H1 (cell line): ENCODE results near the gene MYO7B. TPM values are rescaled to one million over a fixed set of nuclear protein-coding genes. Genes with fewer than 3 reads are reported as not detected.

Source experiments
- CTCF ChIA-PET: fragments of 300-600 bp; sonication (Branson Sonifier 250); formaldehyde crosslinking; loops from one replicate; lab custom pipeline; 2021; ENCODE audit not compliant: partially characterized antibody; lab: Charles Lee
- POLR2A ChIA-PET: fragments of 300-600 bp; sonication (Branson Sonifier 250); formaldehyde crosslinking; loops from one replicate; lab custom pipeline; 2021; ENCODE audit warnings: inconsistent platforms; ENCODE audit not compliant: partially characterized antibody; lab: Charles Lee
- DNase-seq, 2 experiments: peaks; one replicate each; pipeline versions ENCODE4 v3.0.0 to v3.0.0-alpha.2; 2010 to 2022; ENCODE audit warnings: low spot score in 2 of 2, low read depth in 1 of 2, mixed read lengths in 1 of 2
- FAIRE-seq: peaks from 2 replicates; lab custom pipeline; 2011; peaks lifted over from hg19 to GRCh38; lab: Jason Lieb, UNC
- H2AFZ ChIP-seq: 2 replicates; pipeline ENCODE4 v1.8.1; 2012; ENCODE audit warnings: low read length, inconsistent platforms
- H2AK5ac ChIP-seq: 2 replicates; pipeline ENCODE4 v1.6.1; 2013; ENCODE audit warnings: low read depth, low read length
- H2BK120ac ChIP-seq: replicated peaks from 2 replicates; pipeline ENCODE3; 2013; ENCODE audit warnings: low read depth, low read length, inconsistent platforms
- H2BK12ac ChIP-seq: 2 replicates; pipeline ENCODE4 v1.6.1; 2013; ENCODE audit warnings: low read depth, low read length
- H2BK15ac ChIP-seq: 2 replicates; pipeline ENCODE4 v1.6.1; 2013; ENCODE audit warnings: low read length
- H2BK20ac ChIP-seq: 2 replicates; pipeline ENCODE4 v1.6.1; 2013; ENCODE audit warnings: low read length
- H2BK5ac ChIP-seq: 2 replicates; pipeline ENCODE4 v1.6.1; 2013; ENCODE audit warnings: low read depth, low read length
- H3K14ac ChIP-seq: 2 replicates; pipeline ENCODE4 v1.6.1; 2013; ENCODE audit warnings: inconsistent platforms; ENCODE audit not compliant: insufficient read length
- H3K18ac ChIP-seq: 2 replicates; pipeline ENCODE4 v1.6.1; 2013; ENCODE audit warnings: low read length; ENCODE audit errors: extremely low read depth
- H3K23ac ChIP-seq: 2 replicates; pipeline ENCODE4 v1.6.1; 2013; ENCODE audit warnings: inconsistent platforms; ENCODE audit not compliant: insufficient read length
- H3K23me2 ChIP-seq: 2 replicates; pipeline ENCODE4 v1.6.1; 2013; ENCODE audit warnings: low read depth, low read length
- H3K27ac ChIP-seq: 2 replicates; pipeline ENCODE4 v1.6.1; 2011; ENCODE audit warnings: low read depth, low read length, inconsistent platforms
- H3K27me3 ChIP-seq, 4 experiments: replicated peaks in 1 of 4; 1 replicate in 1 of 4; 2 replicates in 3 of 4; pipeline versions ENCODE4 v1.6.1 to v1.8.1; 2011 to 2013; ENCODE audit warnings: low read length in 3 of 4, mild to moderate bottlenecking in 3 of 4, inconsistent platforms in 2 of 4, mixed read lengths in 2 of 4, moderate library complexity in 1 of 4; ENCODE audit not compliant: control insufficient read depth in 3 of 4, insufficient read depth in 3 of 4; ENCODE audit errors: extremely low read depth in 1 of 4
- H3K36me3 ChIP-seq, 4 experiments: 2 replicates each; pipeline versions ENCODE4 v1.6.1 to v1.8.1; 2011 to 2013; ENCODE audit warnings: mild to moderate bottlenecking in 4 of 4, low read length in 3 of 4, moderate library complexity in 2 of 4, control low read depth in 1 of 4, inconsistent platforms in 1 of 4; ENCODE audit not compliant: insufficient read depth in 4 of 4, control insufficient read depth in 2 of 4
- H3K4ac ChIP-seq: replicated peaks from 2 replicates; pipeline ENCODE3; 2013; ENCODE audit warnings: low read length, low read depth, mixed read lengths, inconsistent platforms; ENCODE audit not compliant: insufficient read length
- H3K4me1 ChIP-seq, 4 experiments: replicated peaks in 1 of 4; 1 replicate in 1 of 4; 2 replicates in 3 of 4; pipeline versions ENCODE4 v1.6.1 to v1.8.1; 2011 to 2013; ENCODE audit warnings: low read length in 3 of 4, inconsistent platforms in 2 of 4, mixed read lengths in 1 of 4; ENCODE audit not compliant: insufficient read depth in 4 of 4, control insufficient read depth in 3 of 4
- H3K4me2 ChIP-seq, 2 experiments: 2 replicates each; pipeline versions ENCODE4 v1.6.1 to v1.8.1; 2011 to 2013; ENCODE audit warnings: low read depth in 2 of 2, low read length in 2 of 2, control low read depth in 1 of 2, inconsistent platforms in 1 of 2, mild to moderate bottlenecking in 1 of 2; ENCODE audit not compliant: insufficient read depth in 1 of 2
- H3K4me3 ChIP-seq, 4 experiments: fragments of 200-600, 300-600 bp in 1 of 4; sonication (generic), shearing (Covaris generic), sonication (Bioruptor Twin) in 1 of 4; 2 replicates each; pipeline versions ENCODE4 v1.5.1 to v1.8.1; 2011 to 2016; ENCODE audit warnings: low read length in 4 of 4, low read depth in 3 of 4, control low read depth in 2 of 4, inconsistent platforms in 2 of 4, mild to moderate bottlenecking in 2 of 4, mixed read lengths in 1 of 4, moderate library complexity in 1 of 4; ENCODE audit not compliant: insufficient read depth in 2 of 4; ENCODE audit errors: extremely low read depth in 1 of 4
- H3K56ac ChIP-seq: replicated peaks from 2 replicates; pipeline ENCODE3; 2013; ENCODE audit warnings: low read depth, mild to moderate bottlenecking, mixed read lengths, low read length, inconsistent platforms; ENCODE audit not compliant: insufficient read length
- H3K79me1 ChIP-seq: 2 replicates; pipeline ENCODE4 v1.6.1; 2013; ENCODE audit warnings: low read depth, low read length, control low read depth
- H3K79me2 ChIP-seq, 2 experiments: 2 replicates each; pipeline versions ENCODE4 v1.6.1 to v1.8.1; 2012 to 2013; ENCODE audit warnings: low read length in 2 of 2, mild to moderate bottlenecking in 2 of 2, inconsistent platforms in 1 of 2; ENCODE audit not compliant: insufficient read depth in 2 of 2, control insufficient read depth in 1 of 2
- H3K9ac ChIP-seq, 4 experiments: replicated peaks in 1 of 4; 1 replicate in 1 of 4; 2 replicates in 3 of 4; pipeline versions ENCODE4 v1.6.1 to v1.8.1; 2011 to 2013; ENCODE audit warnings: low read depth in 3 of 4, low read length in 3 of 4, control low read depth in 2 of 4, mild to moderate bottlenecking in 2 of 4, moderate library complexity in 2 of 4, inconsistent platforms in 1 of 4; ENCODE audit errors: extremely low read depth in 1 of 4
- H3K9me3 ChIP-seq, 2 experiments: 2 replicates each; pipeline versions ENCODE4 v1.6.1 to v1.8.1; 2012 to 2013; ENCODE audit warnings: mild to moderate bottlenecking in 2 of 2, moderate library complexity in 2 of 2, control low read depth in 1 of 2, inconsistent platforms in 1 of 2, low read depth in 1 of 2, low read length in 1 of 2, mixed read lengths in 1 of 2; ENCODE audit not compliant: insufficient read depth in 2 of 2
- H4K20me1 ChIP-seq, 2 experiments: replicated peaks in 1 of 2; 2 replicates each; pipeline versions ENCODE3 to v1.8.1; 2011 to 2013; ENCODE audit warnings: inconsistent platforms in 2 of 2, low read length in 2 of 2, mild to moderate bottlenecking in 1 of 2; ENCODE audit not compliant: insufficient read depth in 2 of 2, control insufficient read depth in 1 of 2
- H4K5ac ChIP-seq: 2 replicates; pipeline ENCODE4 v1.6.1; 2013; ENCODE audit warnings: low read length, low read depth, mixed read lengths, inconsistent platforms; ENCODE audit not compliant: insufficient read length
- H4K8ac ChIP-seq: 2 replicates; pipeline ENCODE4 v1.8.0; 2013; ENCODE audit warnings: mild to moderate bottlenecking, moderate library complexity, low read length, inconsistent platforms; ENCODE audit not compliant: insufficient read depth; ENCODE audit errors: extremely low read depth
- H4K91ac ChIP-seq: replicated peaks from 2 replicates; pipeline ENCODE3; 2013; ENCODE audit warnings: low read length, mixed read lengths, inconsistent platforms; ENCODE audit not compliant: insufficient read length
- ASH2L ChIP-seq: fragments of 200-600, 300-600 bp; sonication (generic); IDR thresholded peaks from one replicate; pipeline ENCODE4 v1.7.1; 2017; ENCODE audit warnings: low read length
- BACH1 ChIP-seq: IDR thresholded peaks from 2 replicates; pipeline ENCODE4 v1.6.1; 2012; ENCODE audit warnings: low read length, improper control_type of control experiment
- CHD1 ChIP-seq: IDR thresholded peaks from 2 replicates; pipeline ENCODE4 v1.6.1; 2012; ENCODE audit warnings: low read depth, low read length, improper control_type of control experiment
- FOSL1 ChIP-seq: IDR thresholded peaks from 2 replicates; pipeline ENCODE4 v1.6.1; 2011; ENCODE audit warnings: mild to moderate bottlenecking, low read depth, low read length, moderate library complexity; ENCODE audit not compliant: insufficient read depth
- GTF2F1 ChIP-seq: IDR thresholded peaks from 2 replicates; pipeline ENCODE4 v1.6.1; 2012; ENCODE audit warnings: low read depth, low read length, improper control_type of control experiment, borderline replicate concordance
- JUN ChIP-seq: IDR thresholded peaks from 2 replicates; pipeline ENCODE4 v1.6.1; 2011; ENCODE audit warnings: low read depth, mild to moderate bottlenecking, improper control_type of control experiment, low read length
- KDM5A ChIP-seq: fragments of 200-600 bp; IDR thresholded peaks from 2 replicates; pipeline ENCODE4 v1.7.1; 2012; ENCODE audit warnings: mild to moderate bottlenecking, low read length, inconsistent platforms, mixed read lengths
- RAD21 ChIP-seq, 2 experiments: IDR thresholded peaks in 1 of 2; conservative IDR thresholded peaks in 1 of 2; 2 replicates each; pipeline ENCODE4 v1.6.1; 2011; ENCODE audit warnings: low read depth in 2 of 2, low read length in 2 of 2, improper control_type of control experiment in 1 of 2, inconsistent platforms in 1 of 2, mild to moderate bottlenecking in 1 of 2, moderate library complexity in 1 of 2
- RFX5 ChIP-seq: IDR thresholded peaks from 2 replicates; pipeline ENCODE4 v1.6.1; 2011; ENCODE audit warnings: low read depth, low read length, improper control_type of control experiment, borderline replicate concordance
- SIRT6 ChIP-seq: IDR thresholded peaks from one replicate; pipeline ENCODE4 v1.7.1; 2012; ENCODE audit warnings: low read length, inconsistent platforms
- TAF1 ChIP-seq: IDR thresholded peaks from 2 replicates; pipeline ENCODE4 v1.6.1; 2011; ENCODE audit warnings: mild to moderate bottlenecking, low read depth, low read length
- TAF7 ChIP-seq: optimal IDR thresholded peaks from 2 replicates; pipeline ENCODE3; 2011; ENCODE audit warnings: low read depth, mild to moderate bottlenecking, inconsistent platforms, low read length, moderate library complexity, borderline replicate concordance
- ZNF274 ChIP-seq: IDR thresholded peaks from 2 replicates; pipeline ENCODE4 v1.7.0; 2012; ENCODE audit warnings: low read length, borderline replicate concordance; ENCODE audit errors: extremely low read depth
- WGBS, 2 experiments: shearing (Covaris generic) in 1 of 2; methylation state at CpG; one replicate each; pipeline versions ENCODE4 v1.1.6 to v1.1.7; 2013 to 2015; ENCODE audit warnings: low lambda C conversion rate in 2 of 2, mixed read lengths in 2 of 2, inconsistent platforms in 1 of 2, low coverage in 1 of 2, missing lambda C conversion rate in 1 of 2; ENCODE audit not compliant: insufficient replicate concordance in 2 of 2, insufficient coverage in 1 of 2, insufficient read length in 1 of 2; ENCODE audit errors: extremely low coverage in 1 of 2, missing lambda C conversion rate in 1 of 2; 5-methylcytosine and 5-hydroxymethylcytosine counted together
- polyA plus RNA-seq, 7 experiments: library from polyadenylated mRNA; depleted of rRNA in 3 of 7; stranded (reverse) in 5 of 7; unstranded in 2 of 7; fragments of >200 nt in 5 of 7; fragments of 200-250 nt in 2 of 7; gene quantifications; 1 replicate in 5 of 7; 2 replicates in 1 of 7; 4 replicates in 1 of 7; pipeline versions ENCODE4 v1.2.1 to v1.2.3, GENCODE V29; 2011 to 2013; ENCODE audit warnings: missing spikeins in 2 of 7, mixed read lengths in 2 of 7
- total RNA-seq: library from RNA; stranded (reverse); fragmentation: NEBNext Ultra II Directional; extraction: Animal tissue kit (Norgen Biotek cat#: 25700); gene quantifications from 2 replicates; pipeline ENCODE4 v1.2.1, GENCODE V29; 2021
- TF ChIP-seq, protein P1 (sequence below): IDR thresholded peaks from 2 replicates; pipeline ENCODE4 v1.6.1; 2012; ENCODE audit warnings: inconsistent platforms

Gene MYO7B
- total and polyA plus RNA-seq, 2 of the 8 experiments (the other 6 are each of a cell fraction or from before 2014, with no cell fraction given): not detected

GRCh38 chr2:127579231-127579630 lies 43.7 kb downstream of the MYO7B start:
- Histone ChIP-seq H3K4me2 (no peak overlapping the region), H2AFZ (no peak overlapping the region), H4K8ac (no peak overlapping the region), H3K23me2 (no peaks in the 10 kb centered on the region), H3K4me3 (no peak overlapping the region), H4K20me1 (no peaks in the 10 kb centered on the region), H3K18ac (no peak overlapping the region), H4K5ac (no peak overlapping the region), H3K9me3 (no peaks in the 10 kb centered on the region), H2BK5ac (no peak overlapping the region), H3K9ac (no peak overlapping the region), H3K14ac (no peak overlapping the region), H2AK5ac (no peak overlapping the region), H3K23ac (no peak overlapping the region), H2BK120ac (no peak overlapping the region), H2BK15ac (no peak overlapping the region), H3K79me1 (no peaks in the 10 kb centered on the region), H3K36me3 (no peaks in the 10 kb centered on the region), H2BK20ac (no peak overlapping the region), H3K4ac (no peak overlapping the region), H2BK12ac (no peak overlapping the region), H3K79me2 (no peaks in the 10 kb centered on the region), H3K4me1 (peaks cover 0 to 3% (median 0%) of the 10 kb centered on the region in 4 experiments; a peak in 1 of 7 replicates), H3K27me3 (no peaks in the 10 kb centered on the region; a peak in 1 of 7 replicates), H4K91ac (no peak overlapping the region), H3K27ac (no peak overlapping the region), H3K56ac (no peak overlapping the region)
- 85% methylated on average over 4 of the region's 4 CpGs; no CpG with 5 or more reads in 1 of the 2 experiments for WGBS, 2 experiments
- TF ChIP-seq SIRT6 (no peak), ZNF274 (no peak), ASH2L (no peak), FOSL1 (no peak), JUN (no peak), GTF2F1 (no peak), BACH1 (no peak), CHD1 (no peak), TAF1 (no peak), RAD21 (IDR thresholded peaks at IDR 0.05 in 1 of 2, conservative IDR thresholded peaks at IDR 0.05 in 1 of 2; ENCODE audit: low read depth in 2 of 2, low read length in 2 of 2) (no peak), KDM5A (no peak), TAF7 (no peak), RFX5 (no peak)
- TF ChIP-seq, protein P1, sequence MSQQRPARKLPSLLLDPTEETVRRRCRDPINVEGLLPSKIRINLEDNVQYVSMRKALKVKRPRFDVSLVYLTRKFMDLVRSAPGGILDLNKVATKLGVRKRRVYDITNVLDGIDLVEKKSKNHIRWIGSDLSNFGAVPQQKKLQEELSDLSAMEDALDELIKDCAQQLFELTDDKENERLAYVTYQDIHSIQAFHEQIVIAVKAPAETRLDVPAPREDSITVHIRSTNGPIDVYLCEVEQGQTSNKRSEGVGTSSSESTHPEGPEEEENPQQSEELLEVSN: no peak
- FAIRE-seq (no peak), DNase-seq (peak in 1 of 2 experiments; percentile 28)
- POLR2A ChIA-PET: no interaction called here
- CTCF ChIA-PET: interaction anchor here (0.6 to 5.7 kb wide), 4 partner anchors 13 to 65 kb away, joined by 3 to 54 read pairs (median 4); no protein-coding TSS in a partner anchor
